HEK293 (cell line): ENCODE data around the gene NFATC1.

Experiments
- CTCF ChIA-PET: fragments of 350-600 bp; formaldehyde crosslinking; extraction: SDS; loops from one replicate; lab custom pipeline; 2021; ENCODE audit warnings: antibody characterized with exemption; lab: Yijun Ruan, JAX
- POLR2A ChIA-PET: fragments of 300-600 bp; formaldehyde crosslinking; extraction: SDS; loops from one replicate; lab custom pipeline; 2020; ENCODE audit warnings: antibody characterized with exemption, inconsistent platforms; lab: Yijun Ruan, JAX
- H3K27ac ChIP-seq: fragments of 200-500 bp; sonication (Bioruptor generic); 2 replicates; pipeline ENCODE4 v1.5.1; 2014; ENCODE audit warnings: low read depth, low read length, control low read depth, inconsistent platforms; ENCODE audit errors: extremely low read depth
- H3K36me3 ChIP-seq, 2 experiments: fragments of 200-500 bp in 1 of 2; sonication (Bioruptor generic) in 1 of 2; 1 replicate in 1 of 2; 2 replicates in 1 of 2; pipeline ENCODE4 v1.5.1; 2014 to 2017; ENCODE audit warnings: inconsistent platforms in 2 of 2, low read length in 2 of 2; ENCODE audit not compliant: control insufficient read depth in 2 of 2, insufficient read depth in 1 of 2
- H3K4me1 ChIP-seq: fragments of 200-500 bp; sonication (Bioruptor generic); 2 replicates; pipeline ENCODE4 v1.5.1; 2014; ENCODE audit warnings: mild to moderate bottlenecking, low read length, inconsistent platforms; ENCODE audit not compliant: control insufficient read depth, insufficient read depth
- H3K4me3 ChIP-seq: 2 replicates; pipeline ENCODE4 v1.5.1; 2011; ENCODE audit warnings: low read depth, mild to moderate bottlenecking, control low read depth, low read length, moderate library complexity
- H3K9me3 ChIP-seq: fragments of 200-500 bp; sonication (Bioruptor generic); 2 replicates; pipeline ENCODE4 v1.5.1; 2014; ENCODE audit warnings: low read depth, low read length, inconsistent platforms; ENCODE audit not compliant: control insufficient read depth, insufficient read depth
- AEBP2 ChIP-seq: fragments of 450-650 bp; formaldehyde crosslinking; IDR thresholded peaks from 2 replicates; pipeline ENCODE4 v1.5.1; 2016; ENCODE audit warnings: missing biosample characterization, missing genetic modification characterization, borderline replicate concordance
- ATF2 ChIP-seq: fragments of 450-650 bp; formaldehyde crosslinking; IDR thresholded peaks from 2 replicates; pipeline ENCODE4 v1.5.1; 2016; ENCODE audit warnings: missing biosample characterization, missing genetic modification characterization, low read depth
- CTCF ChIP-seq: fragments of 450-650 bp; formaldehyde crosslinking; IDR thresholded peaks from 2 replicates; pipeline ENCODE4 v1.5.1; 2016; ENCODE audit warnings: missing biosample characterization, missing genetic modification characterization
- ELK4 ChIP-seq: IDR thresholded peaks from 2 replicates; pipeline ENCODE4 v1.6.1; 2011; ENCODE audit warnings: mild to moderate bottlenecking, low read depth, low read length, borderline replicate concordance
- GLI4 ChIP-seq: fragments of 450-650 bp; formaldehyde crosslinking; IDR thresholded peaks from 2 replicates; pipeline ENCODE4 v1.5.1; 2016; ENCODE audit warnings: missing biosample characterization, missing genetic modification characterization
- GLIS2 ChIP-seq: fragments of 450-650 bp; formaldehyde crosslinking; IDR thresholded peaks from 2 replicates; pipeline ENCODE4 v1.5.1; 2016; ENCODE audit warnings: missing biosample characterization, missing genetic modification characterization
- OVOL3 ChIP-seq: fragments of 450-650 bp; formaldehyde crosslinking; IDR thresholded peaks from 2 replicates; pipeline ENCODE4 v1.5.1; 2016; ENCODE audit warnings: missing biosample characterization, missing genetic modification characterization
- REPIN1 ChIP-seq: fragments of 450-650 bp; formaldehyde crosslinking; IDR thresholded peaks from 2 replicates; pipeline ENCODE4 v1.5.1; 2017; ENCODE audit warnings: missing biosample characterization, missing genetic modification characterization, low read depth
- SP2 ChIP-seq: fragments of 450-650 bp; formaldehyde crosslinking; IDR thresholded peaks from 2 replicates; pipeline ENCODE4 v1.5.1; 2016; ENCODE audit warnings: missing biosample characterization, missing genetic modification characterization
- TSHZ1 ChIP-seq: fragments of 450-650 bp; formaldehyde crosslinking; IDR thresholded peaks from 2 replicates; pipeline ENCODE4 v1.5.1; 2016; ENCODE audit warnings: missing biosample characterization, missing genetic modification characterization, borderline replicate concordance
- ZBTB17 ChIP-seq: fragments of 450-650 bp; formaldehyde crosslinking; IDR thresholded peaks from 2 replicates; pipeline ENCODE4 v1.5.1; 2016; ENCODE audit warnings: missing biosample characterization, missing genetic modification characterization
- ZBTB44 ChIP-seq: fragments of 450-650 bp; IDR thresholded peaks from 2 replicates; pipeline ENCODE4 v1.5.1; 2018; ENCODE audit warnings: missing biosample characterization, mild to moderate bottlenecking, missing genetic modification characterization
- ZBTB7A ChIP-seq: fragments of 450-650 bp; formaldehyde crosslinking; IDR thresholded peaks from 2 replicates; pipeline ENCODE4 v1.5.1; 2016; ENCODE audit warnings: low read depth, missing biosample characterization, missing genetic modification characterization
- ZNF155 ChIP-seq: fragments of 450-650 bp; formaldehyde crosslinking; IDR thresholded peaks from 2 replicates; pipeline ENCODE4 v1.5.1; 2016; ENCODE audit warnings: missing biosample characterization, missing genetic modification characterization
- ZNF221 ChIP-seq: fragments of 450-650 bp; formaldehyde crosslinking; IDR thresholded peaks from 2 replicates; pipeline ENCODE4 v1.5.1; 2017; ENCODE audit warnings: missing biosample characterization, missing genetic modification characterization, borderline replicate concordance
- ZNF302 ChIP-seq: fragments of 450-650 bp; formaldehyde crosslinking; IDR thresholded peaks from 2 replicates; pipeline ENCODE4 v1.5.1; 2016; ENCODE audit warnings: missing biosample characterization, missing genetic modification characterization, low read depth
- ZNF350 ChIP-seq: fragments of 450-650 bp; formaldehyde crosslinking; IDR thresholded peaks from 2 replicates; pipeline ENCODE4 v1.5.0; 2017; ENCODE audit warnings: missing biosample characterization, mild to moderate bottlenecking, missing genetic modification characterization
- ZNF600 ChIP-seq: fragments of 450-650 bp; formaldehyde crosslinking; IDR thresholded peaks from 2 replicates; pipeline ENCODE4 v1.5.1; 2016; ENCODE audit warnings: missing biosample characterization, missing genetic modification characterization
- ZNF76 ChIP-seq: fragments of 450-650 bp; formaldehyde crosslinking; IDR thresholded peaks from 2 replicates; pipeline ENCODE4; 2016; ENCODE audit warnings: low read depth, missing biosample characterization, missing genetic modification characterization, borderline replicate concordance
- ZSCAN30 ChIP-seq: fragments of 450-650 bp; IDR thresholded peaks from 2 replicates; pipeline ENCODE4 v1.5.1; 2018; ENCODE audit warnings: missing biosample characterization, mild to moderate bottlenecking, missing genetic modification characterization, moderate library complexity

NFATC1 gene

GRCh38 chr18:79436556-79437275 is 41.0 kb downstream of the NFATC1 start:
- TF ChIP-seq ZBTB7A (tag by site-specific recombination): no peak
- TF ChIP-seq AEBP2: no peak
- no peak for TF ChIP-seq ZNF600 (tag by site-specific recombination)
- TF ChIP-seq OVOL3: no peak
- no peak for TF ChIP-seq ZNF155 (tag by site-specific recombination)
- no peak for TF ChIP-seq SP2
- no peak for TF ChIP-seq CTCF
- no peak for TF ChIP-seq ZNF350 (tag by site-specific recombination)
- no peak for TF ChIP-seq ELK4
- TF ChIP-seq GLI4 (tag by site-specific recombination): no peak
- TF ChIP-seq ZBTB17 (tag by site-specific recombination): no peak
- no peak for TF ChIP-seq REPIN1 (tag by site-specific recombination)
- TF ChIP-seq ZBTB44 (tag by site-specific recombination): no peak
- TF ChIP-seq ZNF221: no peak
- TF ChIP-seq ATF2 (tag by site-specific recombination): no peak
- TF ChIP-seq ZSCAN30 (tag by site-specific recombination): no peak
- TF ChIP-seq ZNF302 (tag by site-specific recombination): no peak
- TF ChIP-seq TSHZ1 (tag by site-specific recombination): no peak
- no peak for TF ChIP-seq ZNF76
- no peak for TF ChIP-seq GLIS2 (tag by site-specific recombination)
- TF ChIP-seq, all 188 proteins: peak for 0
- H3K4me3 ChIP-seq: no peak overlapping the region
- H3K9me3 ChIP-seq: no peaks in the 10 kb centered on the region
- ChIA-PET POLR2A (no interaction called here), CTCF (no interaction called here)
- H3K27ac ChIP-seq: no peak overlapping the region
- H3K36me3 ChIP-seq: peaks cover 0 to 21% of the 10 kb centered on the region in 2 experiments; a peak in 2 of 3 replicates
- H3K4me1 ChIP-seq: no peaks in the 10 kb centered on the region
